Fibroblast of the aortic adventitia (primary cell): Measurements from ENCODE around the gene SLC4A1. TPM values are rescaled to one million over a fixed set of nuclear protein-coding genes. Genes with fewer than 3 reads are reported as not detected.

Experiments
- DNase-seq: peaks from one replicate; pipeline ENCODE4 v3.0.0-alpha.2; 2010; ENCODE audit warnings: low read depth
- H3K4me3 ChIP-seq: 2 replicates; pipeline ENCODE4 v1.5.1; 2011; ENCODE audit warnings: low read depth, mild to moderate bottlenecking, control low read depth, low read length, moderate library complexity
- total RNA-seq: library from RNA; depleted of rRNA; stranded (reverse); fragments of >200 nt; gene quantifications from 2 replicates; pipeline ENCODE4 v1.2.3, GENCODE V29; 2012; ENCODE audit warnings: low replicate concordance
- TF ChIP-seq, protein P1 (sequence below): IDR thresholded peaks from 2 replicates; pipeline ENCODE4 v1.5.1; 2011; ENCODE audit warnings: mild to moderate bottlenecking, low read length, control low read depth, inconsistent platforms; ENCODE audit not compliant: insufficient read depth

Gene SLC4A1
- total RNA-seq, 1 donor: not detected

DNA sequence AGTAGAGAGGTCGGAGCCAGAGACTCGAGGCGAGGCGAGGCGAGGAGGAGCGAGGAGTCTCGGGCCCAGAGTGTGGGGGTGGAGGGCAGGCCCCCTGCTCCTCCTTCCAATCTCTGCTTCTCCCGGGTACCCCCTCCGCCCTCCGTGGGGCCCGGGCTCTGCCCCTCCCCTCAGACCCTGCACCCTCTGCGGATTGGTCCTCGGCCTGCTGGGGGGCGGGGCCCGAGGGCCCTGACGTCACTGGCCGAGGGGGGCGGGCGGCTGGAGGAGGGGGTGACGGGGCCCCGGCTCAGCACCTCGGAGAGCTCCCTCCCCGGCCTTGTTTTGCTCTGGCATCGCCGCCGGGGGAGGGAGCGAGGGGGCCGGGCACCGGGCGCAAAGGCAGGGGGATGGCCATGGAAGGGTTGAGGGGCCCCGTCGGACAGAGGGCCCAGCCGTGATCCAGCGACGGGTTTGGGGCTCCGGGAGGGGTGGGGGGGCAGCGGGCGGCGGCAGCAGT is 40.4 kb upstream of the SLC4A1 start, which contains the start of gene RUNDC3A:
Gene RUNDC3A (plus strand): TSS at position 282 of the 499 bp plus-strand sequence. CDS start 232 bp downstream, outside the sequence.
- H3K4me3 ChIP-seq: peak within 1 kb of the TSS; percentile 62
- TF ChIP-seq, protein P1, sequence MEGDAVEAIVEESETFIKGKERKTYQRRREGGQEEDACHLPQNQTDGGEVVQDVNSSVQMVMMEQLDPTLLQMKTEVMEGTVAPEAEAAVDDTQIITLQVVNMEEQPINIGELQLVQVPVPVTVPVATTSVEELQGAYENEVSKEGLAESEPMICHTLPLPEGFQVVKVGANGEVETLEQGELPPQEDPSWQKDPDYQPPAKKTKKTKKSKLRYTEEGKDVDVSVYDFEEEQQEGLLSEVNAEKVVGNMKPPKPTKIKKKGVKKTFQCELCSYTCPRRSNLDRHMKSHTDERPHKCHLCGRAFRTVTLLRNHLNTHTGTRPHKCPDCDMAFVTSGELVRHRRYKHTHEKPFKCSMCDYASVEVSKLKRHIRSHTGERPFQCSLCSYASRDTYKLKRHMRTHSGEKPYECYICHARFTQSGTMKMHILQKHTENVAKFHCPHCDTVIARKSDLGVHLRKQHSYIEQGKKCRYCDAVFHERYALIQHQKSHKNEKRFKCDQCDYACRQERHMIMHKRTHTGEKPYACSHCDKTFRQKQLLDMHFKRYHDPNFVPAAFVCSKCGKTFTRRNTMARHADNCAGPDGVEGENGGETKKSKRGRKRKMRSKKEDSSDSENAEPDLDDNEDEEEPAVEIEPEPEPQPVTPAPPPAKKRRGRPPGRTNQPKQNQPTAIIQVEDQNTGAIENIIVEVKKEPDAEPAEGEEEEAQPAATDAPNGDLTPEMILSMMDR: no peak
- peak; percentile 70 for DNase-seq

DNA sequence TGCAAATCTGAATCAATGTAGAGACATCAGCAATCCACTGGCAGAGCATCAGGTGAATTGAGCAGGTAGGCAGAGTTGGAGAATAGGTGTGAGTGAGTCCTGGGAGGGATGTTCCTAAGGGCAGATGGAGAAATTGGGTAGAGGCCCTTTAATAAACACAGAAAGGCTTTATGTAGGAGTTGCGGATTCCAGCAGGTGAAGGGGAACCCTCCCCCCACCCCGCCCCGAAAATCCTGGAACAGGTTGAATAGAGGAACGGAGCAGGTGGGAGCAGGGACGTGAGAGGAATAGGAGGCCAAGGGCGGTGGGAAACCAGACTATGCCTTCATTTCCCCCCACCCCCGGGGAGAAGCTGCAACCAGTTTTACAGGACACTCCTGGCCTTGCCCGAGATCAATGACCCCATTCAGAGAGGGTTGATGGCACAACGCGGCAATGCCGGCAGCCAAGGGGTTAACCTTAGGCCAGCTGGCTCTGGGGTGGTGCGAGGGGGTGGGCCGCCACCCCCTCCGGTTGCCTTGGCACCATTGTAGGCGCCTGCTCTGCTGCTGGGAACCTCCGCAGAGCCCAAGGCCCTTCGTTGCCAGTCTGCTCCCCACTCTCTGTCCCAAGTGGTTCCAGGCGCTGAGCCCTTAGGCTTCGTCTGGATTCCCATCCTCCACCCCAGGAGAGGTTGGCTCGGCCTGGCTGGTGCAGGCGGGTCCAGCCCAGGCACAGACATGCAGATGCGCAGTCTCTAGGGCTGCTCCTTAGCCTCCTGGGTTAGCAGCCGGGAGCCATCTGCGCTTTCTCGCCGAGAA is 39.7 kb upstream of the SLC4A1 start:
- H3K4me3 ChIP-seq: peak overlapping the region; percentile 62
- TF ChIP-seq, protein P1: no peak
- DNase-seq: peak; percentile 37

DNA sequence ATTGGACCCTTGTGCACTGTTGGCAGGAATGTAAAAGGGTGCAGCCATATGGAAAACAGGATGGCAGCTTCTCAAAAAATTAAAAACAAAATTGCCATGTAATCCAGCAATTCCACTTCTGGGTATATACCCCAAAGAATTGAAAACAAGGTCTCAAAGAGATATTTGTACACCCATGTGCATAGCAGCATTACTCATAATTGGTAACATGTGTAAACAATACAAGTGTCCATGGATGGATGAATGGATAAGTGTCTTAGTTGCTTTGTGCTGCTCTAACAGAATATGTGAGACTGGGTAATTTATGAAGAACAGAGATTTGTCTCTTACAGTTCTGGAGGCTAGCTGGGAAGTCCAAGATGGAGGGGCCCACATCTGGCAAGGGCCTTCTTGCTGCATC is 36.7 kb upstream of the SLC4A1 start:
- TF ChIP-seq, protein P1: no peak
- no peak for DNase-seq

DNA sequence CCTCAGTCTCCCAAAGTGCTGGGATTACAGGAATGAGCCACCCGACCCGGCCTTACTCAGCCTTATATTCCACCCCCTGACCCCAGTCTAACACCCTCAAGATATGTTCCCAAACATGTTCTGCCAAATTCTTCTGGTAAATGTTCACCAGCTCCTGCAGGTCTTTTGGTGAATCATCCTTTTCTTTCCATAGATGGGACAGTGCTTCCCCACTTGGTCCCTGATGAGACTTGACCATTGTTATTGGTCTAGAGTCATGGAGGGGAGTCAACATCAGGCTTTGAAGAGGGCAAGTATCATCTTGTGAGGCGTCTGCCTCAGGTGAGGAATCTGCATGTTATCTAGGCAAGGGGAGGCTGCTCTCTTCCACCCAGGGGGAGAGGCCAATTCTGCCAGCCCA is 30.0 kb upstream of the SLC4A1 start:
- no peak for DNase-seq
- no peak overlapping the region for H3K4me3 ChIP-seq
- TF ChIP-seq, protein P1: no peak

More for the DNA sequence above, 36.7 kb upstream of the SLC4A1 start:
- no peak overlapping the region for H3K4me3 ChIP-seq

DNA sequence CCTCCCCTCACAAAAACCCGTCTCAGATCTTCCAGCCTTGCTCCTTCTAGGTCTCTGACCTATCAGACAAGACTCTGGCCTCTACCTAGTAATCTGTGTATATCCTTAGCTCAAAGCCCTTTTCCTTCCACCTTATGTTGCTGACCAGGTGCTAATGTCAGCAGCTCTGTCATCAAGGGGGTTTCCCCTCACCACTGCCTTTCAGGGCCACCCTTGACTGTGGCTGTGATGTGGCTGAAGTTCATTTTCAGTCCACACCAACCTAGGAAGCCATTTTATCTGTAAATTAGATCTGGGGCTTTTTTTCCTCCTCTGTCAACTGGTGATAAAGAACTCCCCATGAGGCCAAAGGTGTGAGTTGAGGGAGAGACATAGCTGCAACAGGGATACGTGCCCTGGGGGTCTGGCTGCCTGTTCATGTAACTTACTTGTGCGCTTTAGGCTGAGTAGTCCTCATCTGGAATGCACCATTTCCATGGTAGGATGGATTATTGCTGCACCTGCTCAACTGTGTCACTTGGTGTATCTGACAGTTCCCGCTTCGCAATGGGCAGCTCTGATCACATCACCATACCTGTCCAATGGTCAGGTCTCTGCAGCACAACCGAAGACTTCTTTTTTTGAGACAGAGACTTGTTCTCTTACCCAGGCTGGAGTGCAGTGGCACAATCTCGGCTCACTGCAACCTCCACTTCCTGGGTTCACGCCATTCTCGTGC is 25.7 kb upstream of the SLC4A1 start:
- H3K4me3 ChIP-seq: no peak overlapping the region
- DNase-seq: no peak
- TF ChIP-seq, protein P1: no peak

DNA sequence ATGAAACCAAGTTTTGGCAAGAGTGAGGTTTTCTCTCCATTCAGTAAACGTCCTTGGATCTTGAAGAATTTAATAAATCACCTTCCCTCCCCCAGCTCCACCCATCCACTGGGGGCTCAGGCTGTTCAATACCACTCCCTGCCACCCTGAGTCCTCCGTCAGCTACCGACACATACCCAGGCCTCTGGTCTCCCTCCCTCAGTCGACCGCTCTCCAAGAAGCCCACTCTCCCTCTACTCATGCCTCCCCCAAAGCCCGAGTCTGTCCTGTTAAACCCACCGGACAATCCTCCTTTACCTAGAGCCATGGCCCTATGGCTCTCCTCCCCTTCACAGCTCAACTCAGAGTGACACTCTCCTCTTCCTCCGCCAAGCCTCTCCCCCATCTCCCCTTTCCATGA is 19.7 kb upstream of the SLC4A1 start:
- TF ChIP-seq, protein P1: no peak
- no peak for DNase-seq
- no peak overlapping the region for H3K4me3 ChIP-seq
